Upper lobe of left lung (tissue), 4 donors: ENCODE data around the gene SYPL2.

Experiments
- EP300 ChIP-seq, 4 donors: sonication (generic); formaldehyde crosslinking; IDR thresholded peaks; one replicate each; pipeline ENCODE4 v1.5.1; 2017; ENCODE audit warnings: antibody characterized with exemption in 4 of 4, control low read depth in 2 of 4
- POLR2A ChIP-seq, 4 donors: fragments of 450-650 bp; IDR thresholded peaks; one replicate each; pipeline ENCODE4 v1.5.1; 2016 to 2017; ENCODE audit warnings: antibody characterized with exemption in 4 of 4, mild to moderate bottlenecking in 2 of 4
- POLR2AphosphoS5 ChIP-seq, 2 donors: sonication (generic); formaldehyde crosslinking; IDR thresholded peaks; one replicate each; pipeline ENCODE4 v1.5.1; 2017; ENCODE audit warnings: antibody characterized with exemption in 2 of 2
- TF ChIP-seq, protein P1 (sequence below), 6 experiments: fragments of 450-650 bp in 4 of 6; fragments of 200-600 bp in 2 of 6; sonication (generic) in 2 of 6; IDR thresholded peaks; one replicate each; pipeline ENCODE4 v1.5.1; 2016 to 2019; ENCODE audit warnings: antibody characterized with exemption in 6 of 6

DNA sequence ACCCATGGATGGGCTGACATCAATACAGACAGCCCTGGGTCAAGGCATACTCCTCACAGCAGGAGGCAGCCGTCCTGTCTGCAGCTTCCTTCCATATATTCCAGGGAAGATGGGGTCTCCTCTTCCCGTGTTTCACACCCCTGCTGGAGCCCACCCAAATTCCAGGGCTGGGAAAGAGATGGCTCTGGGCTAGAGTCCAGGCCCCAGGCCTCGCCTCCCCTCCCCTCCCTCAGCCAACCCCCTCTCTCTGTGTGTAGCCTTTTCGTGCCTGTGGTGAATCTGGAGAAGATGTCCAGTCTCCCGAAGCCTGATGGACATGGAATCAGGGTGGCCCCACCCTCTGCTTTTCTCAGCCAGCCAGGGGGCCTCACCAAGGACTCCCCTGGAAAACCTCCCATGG, 20.9 kb downstream of the SYPL2 start:
- TF ChIP-seq, protein P1, sequence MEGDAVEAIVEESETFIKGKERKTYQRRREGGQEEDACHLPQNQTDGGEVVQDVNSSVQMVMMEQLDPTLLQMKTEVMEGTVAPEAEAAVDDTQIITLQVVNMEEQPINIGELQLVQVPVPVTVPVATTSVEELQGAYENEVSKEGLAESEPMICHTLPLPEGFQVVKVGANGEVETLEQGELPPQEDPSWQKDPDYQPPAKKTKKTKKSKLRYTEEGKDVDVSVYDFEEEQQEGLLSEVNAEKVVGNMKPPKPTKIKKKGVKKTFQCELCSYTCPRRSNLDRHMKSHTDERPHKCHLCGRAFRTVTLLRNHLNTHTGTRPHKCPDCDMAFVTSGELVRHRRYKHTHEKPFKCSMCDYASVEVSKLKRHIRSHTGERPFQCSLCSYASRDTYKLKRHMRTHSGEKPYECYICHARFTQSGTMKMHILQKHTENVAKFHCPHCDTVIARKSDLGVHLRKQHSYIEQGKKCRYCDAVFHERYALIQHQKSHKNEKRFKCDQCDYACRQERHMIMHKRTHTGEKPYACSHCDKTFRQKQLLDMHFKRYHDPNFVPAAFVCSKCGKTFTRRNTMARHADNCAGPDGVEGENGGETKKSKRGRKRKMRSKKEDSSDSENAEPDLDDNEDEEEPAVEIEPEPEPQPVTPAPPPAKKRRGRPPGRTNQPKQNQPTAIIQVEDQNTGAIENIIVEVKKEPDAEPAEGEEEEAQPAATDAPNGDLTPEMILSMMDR (IDR thresholded peaks at IDR 0.05): no peak
- TF ChIP-seq EP300 (IDR thresholded peaks at IDR 0.05): no peak
- no peak for TF ChIP-seq POLR2A (IDR thresholded peaks at IDR 0.05)
- no peak for TF ChIP-seq POLR2AphosphoS5 (IDR thresholded peaks at IDR 0.05)
